H1 (cell line): Measurements from ENCODE around the gene TGFB1. TPM values are rescaled to one million over a fixed set of nuclear protein-coding genes. Genes with fewer than 3 reads are reported as not detected.

Experiments
- CTCF ChIA-PET: fragments of 300-600 bp; sonication (Branson Sonifier 250); formaldehyde crosslinking; loops from one replicate; lab custom pipeline; 2021; ENCODE audit not compliant: partially characterized antibody; lab: Charles Lee
- POLR2A ChIA-PET: fragments of 300-600 bp; sonication (Branson Sonifier 250); formaldehyde crosslinking; loops from one replicate; lab custom pipeline; 2021; ENCODE audit warnings: inconsistent platforms; ENCODE audit not compliant: partially characterized antibody; lab: Charles Lee
- DNase-seq, 2 experiments: peaks; one replicate each; pipeline versions ENCODE4 v3.0.0 to v3.0.0-alpha.2; 2010 to 2022; ENCODE audit warnings: low spot score in 2 of 2, low read depth in 1 of 2, mixed read lengths in 1 of 2
- FAIRE-seq: peaks from 2 replicates; lab custom pipeline; 2011; peaks lifted over from hg19 to GRCh38; lab: Jason Lieb, UNC
- H2AFZ ChIP-seq: 2 replicates; pipeline ENCODE4 v1.8.1; 2012; ENCODE audit warnings: low read length, inconsistent platforms
- H2AK5ac ChIP-seq: 2 replicates; pipeline ENCODE4 v1.6.1; 2013; ENCODE audit warnings: low read depth, low read length
- H2BK120ac ChIP-seq: replicated peaks from 2 replicates; pipeline ENCODE3; 2013; ENCODE audit warnings: low read depth, low read length, inconsistent platforms
- H2BK12ac ChIP-seq: 2 replicates; pipeline ENCODE4 v1.6.1; 2013; ENCODE audit warnings: low read depth, low read length
- H2BK15ac ChIP-seq: 2 replicates; pipeline ENCODE4 v1.6.1; 2013; ENCODE audit warnings: low read length
- H2BK20ac ChIP-seq: 2 replicates; pipeline ENCODE4 v1.6.1; 2013; ENCODE audit warnings: low read length
- H2BK5ac ChIP-seq: 2 replicates; pipeline ENCODE4 v1.6.1; 2013; ENCODE audit warnings: low read depth, low read length
- H3K14ac ChIP-seq: 2 replicates; pipeline ENCODE4 v1.6.1; 2013; ENCODE audit warnings: inconsistent platforms; ENCODE audit not compliant: insufficient read length
- H3K18ac ChIP-seq: 2 replicates; pipeline ENCODE4 v1.6.1; 2013; ENCODE audit warnings: low read length; ENCODE audit errors: extremely low read depth
- H3K23ac ChIP-seq: 2 replicates; pipeline ENCODE4 v1.6.1; 2013; ENCODE audit warnings: inconsistent platforms; ENCODE audit not compliant: insufficient read length
- H3K23me2 ChIP-seq: 2 replicates; pipeline ENCODE4 v1.6.1; 2013; ENCODE audit warnings: low read depth, low read length
- H3K27ac ChIP-seq: 2 replicates; pipeline ENCODE4 v1.6.1; 2011; ENCODE audit warnings: low read depth, low read length, inconsistent platforms
- H3K27me3 ChIP-seq, 4 experiments: replicated peaks in 1 of 4; 1 replicate in 1 of 4; 2 replicates in 3 of 4; pipeline versions ENCODE4 v1.6.1 to v1.8.1; 2011 to 2013; ENCODE audit warnings: low read length in 3 of 4, mild to moderate bottlenecking in 3 of 4, inconsistent platforms in 2 of 4, mixed read lengths in 2 of 4, moderate library complexity in 1 of 4; ENCODE audit not compliant: control insufficient read depth in 3 of 4, insufficient read depth in 3 of 4; ENCODE audit errors: extremely low read depth in 1 of 4
- H3K36me3 ChIP-seq, 4 experiments: 2 replicates each; pipeline versions ENCODE4 v1.6.1 to v1.8.1; 2011 to 2013; ENCODE audit warnings: mild to moderate bottlenecking in 4 of 4, low read length in 3 of 4, moderate library complexity in 2 of 4, control low read depth in 1 of 4, inconsistent platforms in 1 of 4; ENCODE audit not compliant: insufficient read depth in 4 of 4, control insufficient read depth in 2 of 4
- H3K4ac ChIP-seq: replicated peaks from 2 replicates; pipeline ENCODE3; 2013; ENCODE audit warnings: low read length, low read depth, mixed read lengths, inconsistent platforms; ENCODE audit not compliant: insufficient read length
- H3K4me1 ChIP-seq, 4 experiments: replicated peaks in 1 of 4; 1 replicate in 1 of 4; 2 replicates in 3 of 4; pipeline versions ENCODE4 v1.6.1 to v1.8.1; 2011 to 2013; ENCODE audit warnings: low read length in 3 of 4, inconsistent platforms in 2 of 4, mixed read lengths in 1 of 4; ENCODE audit not compliant: insufficient read depth in 4 of 4, control insufficient read depth in 3 of 4
- H3K4me2 ChIP-seq, 2 experiments: 2 replicates each; pipeline versions ENCODE4 v1.6.1 to v1.8.1; 2011 to 2013; ENCODE audit warnings: low read depth in 2 of 2, low read length in 2 of 2, control low read depth in 1 of 2, inconsistent platforms in 1 of 2, mild to moderate bottlenecking in 1 of 2; ENCODE audit not compliant: insufficient read depth in 1 of 2
- H3K4me3 ChIP-seq, 4 experiments: fragments of 200-600, 300-600 bp in 1 of 4; sonication (generic), shearing (Covaris generic), sonication (Bioruptor Twin) in 1 of 4; 2 replicates each; pipeline versions ENCODE4 v1.5.1 to v1.8.1; 2011 to 2016; ENCODE audit warnings: low read length in 4 of 4, low read depth in 3 of 4, control low read depth in 2 of 4, inconsistent platforms in 2 of 4, mild to moderate bottlenecking in 2 of 4, mixed read lengths in 1 of 4, moderate library complexity in 1 of 4; ENCODE audit not compliant: insufficient read depth in 2 of 4; ENCODE audit errors: extremely low read depth in 1 of 4
- H3K56ac ChIP-seq: replicated peaks from 2 replicates; pipeline ENCODE3; 2013; ENCODE audit warnings: low read depth, mild to moderate bottlenecking, mixed read lengths, low read length, inconsistent platforms; ENCODE audit not compliant: insufficient read length
- H3K79me1 ChIP-seq: 2 replicates; pipeline ENCODE4 v1.6.1; 2013; ENCODE audit warnings: low read depth, low read length, control low read depth
- H3K79me2 ChIP-seq, 2 experiments: 2 replicates each; pipeline versions ENCODE4 v1.6.1 to v1.8.1; 2012 to 2013; ENCODE audit warnings: low read length in 2 of 2, mild to moderate bottlenecking in 2 of 2, inconsistent platforms in 1 of 2; ENCODE audit not compliant: insufficient read depth in 2 of 2, control insufficient read depth in 1 of 2
- H3K9ac ChIP-seq, 4 experiments: replicated peaks in 1 of 4; 1 replicate in 1 of 4; 2 replicates in 3 of 4; pipeline versions ENCODE4 v1.6.1 to v1.8.1; 2011 to 2013; ENCODE audit warnings: low read depth in 3 of 4, low read length in 3 of 4, control low read depth in 2 of 4, mild to moderate bottlenecking in 2 of 4, moderate library complexity in 2 of 4, inconsistent platforms in 1 of 4; ENCODE audit errors: extremely low read depth in 1 of 4
- H3K9me3 ChIP-seq, 2 experiments: 2 replicates each; pipeline versions ENCODE4 v1.6.1 to v1.8.1; 2012 to 2013; ENCODE audit warnings: mild to moderate bottlenecking in 2 of 2, moderate library complexity in 2 of 2, control low read depth in 1 of 2, inconsistent platforms in 1 of 2, low read depth in 1 of 2, low read length in 1 of 2, mixed read lengths in 1 of 2; ENCODE audit not compliant: insufficient read depth in 2 of 2
- H4K20me1 ChIP-seq, 2 experiments: replicated peaks in 1 of 2; 2 replicates each; pipeline versions ENCODE3 to v1.8.1; 2011 to 2013; ENCODE audit warnings: inconsistent platforms in 2 of 2, low read length in 2 of 2, mild to moderate bottlenecking in 1 of 2; ENCODE audit not compliant: insufficient read depth in 2 of 2, control insufficient read depth in 1 of 2
- H4K5ac ChIP-seq: 2 replicates; pipeline ENCODE4 v1.6.1; 2013; ENCODE audit warnings: low read length, low read depth, mixed read lengths, inconsistent platforms; ENCODE audit not compliant: insufficient read length
- H4K8ac ChIP-seq: 2 replicates; pipeline ENCODE4 v1.8.0; 2013; ENCODE audit warnings: mild to moderate bottlenecking, moderate library complexity, low read length, inconsistent platforms; ENCODE audit not compliant: insufficient read depth; ENCODE audit errors: extremely low read depth
- H4K91ac ChIP-seq: replicated peaks from 2 replicates; pipeline ENCODE3; 2013; ENCODE audit warnings: low read length, mixed read lengths, inconsistent platforms; ENCODE audit not compliant: insufficient read length
- ASH2L ChIP-seq: fragments of 200-600, 300-600 bp; sonication (generic); IDR thresholded peaks from one replicate; pipeline ENCODE4 v1.7.1; 2017; ENCODE audit warnings: low read length
- ATF3 ChIP-seq: IDR thresholded peaks from 2 replicates; pipeline ENCODE4 v1.6.1; 2011; ENCODE audit warnings: low read depth, mild to moderate bottlenecking, low read length; ENCODE audit not compliant: insufficient read depth
- CHD1 ChIP-seq: IDR thresholded peaks from 2 replicates; pipeline ENCODE4 v1.6.1; 2012; ENCODE audit warnings: low read depth, low read length, improper control_type of control experiment
- POLR2AphosphoS5 ChIP-seq: IDR thresholded peaks from 2 replicates; pipeline ENCODE4 v1.6.1; 2011; ENCODE audit warnings: low read depth, low read length
- RAD21 ChIP-seq, 2 experiments: IDR thresholded peaks in 1 of 2; conservative IDR thresholded peaks in 1 of 2; 2 replicates each; pipeline ENCODE4 v1.6.1; 2011; ENCODE audit warnings: low read depth in 2 of 2, low read length in 2 of 2, improper control_type of control experiment in 1 of 2, inconsistent platforms in 1 of 2, mild to moderate bottlenecking in 1 of 2, moderate library complexity in 1 of 2
- SAP30 ChIP-seq: fragments of 300-600 bp; sonication (generic); IDR thresholded peaks from 2 replicates; pipeline ENCODE4 v1.7.1; 2012; ENCODE audit warnings: low read length, moderate library complexity, mild to moderate bottlenecking, inconsistent platforms; ENCODE audit not compliant: insufficient read depth, insufficient replicate concordance
- SIN3A ChIP-seq, 2 experiments: IDR thresholded peaks in 1 of 2; conservative IDR thresholded peaks in 1 of 2; 2 replicates each; pipeline ENCODE4 v1.6.1; 2011 to 2012; ENCODE audit warnings: low read length in 2 of 2, improper control_type of control experiment in 1 of 2, low read depth in 1 of 2, mild to moderate bottlenecking in 1 of 2
- SIX5 ChIP-seq: IDR thresholded peaks from 2 replicates; pipeline ENCODE4 v1.6.1; 2011; ENCODE audit warnings: mild to moderate bottlenecking, low read depth, low read length
- TBP ChIP-seq: IDR thresholded peaks from 2 replicates; pipeline ENCODE4 v1.6.1; 2011; ENCODE audit warnings: low read depth, low read length, improper control_type of control experiment
- WGBS, 2 experiments: shearing (Covaris generic) in 1 of 2; methylation state at CpG; one replicate each; pipeline versions ENCODE4 v1.1.6 to v1.1.7; 2013 to 2015; ENCODE audit warnings: low lambda C conversion rate in 2 of 2, mixed read lengths in 2 of 2, inconsistent platforms in 1 of 2, low coverage in 1 of 2, missing lambda C conversion rate in 1 of 2; ENCODE audit not compliant: insufficient replicate concordance in 2 of 2, insufficient coverage in 1 of 2, insufficient read length in 1 of 2; ENCODE audit errors: extremely low coverage in 1 of 2, missing lambda C conversion rate in 1 of 2; 5-methylcytosine and 5-hydroxymethylcytosine counted together
- polyA plus RNA-seq, 7 experiments: library from polyadenylated mRNA; depleted of rRNA in 3 of 7; stranded (reverse) in 5 of 7; unstranded in 2 of 7; fragments of >200 nt in 5 of 7; fragments of 200-250 nt in 2 of 7; gene quantifications; 1 replicate in 5 of 7; 2 replicates in 1 of 7; 4 replicates in 1 of 7; pipeline versions ENCODE4 v1.2.1 to v1.2.3, GENCODE V29; 2011 to 2013; ENCODE audit warnings: missing spikeins in 2 of 7, mixed read lengths in 2 of 7
- total RNA-seq: library from RNA; stranded (reverse); fragmentation: NEBNext Ultra II Directional; extraction: Animal tissue kit (Norgen Biotek cat#: 25700); gene quantifications from 2 replicates; pipeline ENCODE4 v1.2.1, GENCODE V29; 2021

Gene TGFB1
- total and polyA plus RNA-seq, 2 of the 8 experiments (the other 6 are each of a cell fraction or from before 2014, with no cell fraction given) = 1.7 to 10.6 TPM

- H3K14ac ChIP-seq = no peak overlapping the region
- H3K23ac ChIP-seq = no peak overlapping the region
- H3K4me1 ChIP-seq = peaks cover 0 to 5% (median 4%) of the 10 kb centered on the region in 4 experiments; a peak in 5 of 7 replicates
- H3K4me2 ChIP-seq = peak overlapping the region; percentile 96
- WGBS, 2 experiments = 41% methylated on average over 8 of the region's 8 CpGs; no CpG with 5 or more reads in 1 of the 2 experiments
- H2BK15ac ChIP-seq = peak overlapping the region; percentile 88; the same call in 1 of the 2 replicates
- H3K27me3 ChIP-seq = peaks cover 0 to 9% (median 2%) of the 10 kb centered on the region in 4 experiments; a peak in 4 of 7 replicates
- 0 out of 2 replicates have a peak overlapping the region, but pooled peaks have one; percentile 35 for H2BK5ac ChIP-seq
- no peaks in the 10 kb centered on the region for H3K9me3 ChIP-seq
- TF ChIP-seq SIN3A (conservative IDR thresholded peaks at IDR 0.05 in 1 of 2, IDR thresholded peaks at IDR 0.05 in 1 of 2; ENCODE audit: low read depth in 1 of 2, low read length in 2 of 2) (no peak), TBP (no peak), ATF3 (no peak), SAP30 (no peak), CHD1 (no peak), SIX5 (no peak), RAD21 (IDR thresholded peaks at IDR 0.05 in 1 of 2, conservative IDR thresholded peaks at IDR 0.05 in 1 of 2; ENCODE audit: low read depth in 2 of 2, low read length in 2 of 2) (no peak), POLR2AphosphoS5 (no peak), ASH2L (no peak)
- no peaks in the 10 kb centered on the region for H3K36me3 ChIP-seq
- ChIA-PET CTCF (interaction anchor here (0.6 to 3.1 kb wide), 6 partner anchors 12 to 187 kb away, joined by 3 to 33 read pairs (median 3); partner anchors contain the start of genes B9D2 and TGFB1), POLR2A (interaction anchor here (0.6 to 3.8 kb wide), 8 partner anchors 9 to 63 kb away, joined by 3 to 10 read pairs (median 3); partner anchors contain the start of gene DMAC2)
- H4K91ac ChIP-seq = no peak overlapping the region
- FAIRE-seq = no peak
- H3K23me2 ChIP-seq = peaks cover 12% of the 10 kb centered on the region
- no peak for DNase-seq
- no peak overlapping the region for H3K27ac ChIP-seq
- peak overlapping the region in 3 of 4 experiments; percentile 28 to 72 (median 29); a peak in 4 of 7 replicates for H3K9ac ChIP-seq
- peak overlapping the region; percentile 80; the same call in 1 of the 2 replicates for H2BK12ac ChIP-seq
- H4K8ac ChIP-seq = no peak overlapping the region; the same call in 1 of the 2 replicates
- no peak overlapping the region for H2BK120ac ChIP-seq
- H2AFZ ChIP-seq = peak overlapping the region; percentile 91; the same call in 1 of the 2 replicates
- H3K18ac ChIP-seq = peak overlapping the region; percentile 90
- H4K5ac ChIP-seq = no peak overlapping the region
- H3K4me3 ChIP-seq = peak overlapping the region; percentile 61 to 82 (median 71)
- no peaks in the 10 kb centered on the region for H3K79me1 ChIP-seq
- H3K4ac ChIP-seq = no peak overlapping the region
- H4K20me1 ChIP-seq = no peaks in the 10 kb centered on the region
- H2BK20ac ChIP-seq = no peak overlapping the region
- H3K56ac ChIP-seq = no peak overlapping the region
- H2AK5ac ChIP-seq = peak overlapping the region; percentile 53; the same call in 1 of the 2 replicates
- H3K79me2 ChIP-seq = no peaks in the 10 kb centered on the region
Observed at GRCh38 chr19:41376998-41377365, 23.3 kb upstream of the TGFB1 start.
